GM12878 (cell line): Measurements from ENCODE around the gene SLC25A17. TPM values are rescaled to one million over a fixed set of nuclear protein-coding genes. Genes with fewer than 3 reads are reported as not detected.

ENCODE experiments used
- ATAC-seq: fragments of 200-7000 bp; cut with Tn5 transposase; 3 replicates; pipeline ENCODE4 v1.9.1; 2020; ENCODE audit warnings: mild to moderate bottlenecking, moderate library complexity
- BruUV-seq: library from RNA; stranded (reverse); fragments of 400-500 nt; replicated peaks from 2 replicates; lab custom pipeline; 2021; lab: Mats Ljungman, UMichigan
- CTCF ChIA-PET: fragments of 300-600 bp; sonication (Branson Sonifier 250); formaldehyde crosslinking; extraction: SDS; loops from one replicate; lab custom pipeline; 2021; ENCODE audit warnings: inconsistent platforms; lab: Yijun Ruan, JAX
- POLR2A ChIA-PET: fragments of 350-600 bp; formaldehyde crosslinking; extraction: SDS; loops from one replicate; lab custom pipeline; 2021; ENCODE audit warnings: inconsistent platforms; lab: Charles Lee
- RAD21 ChIA-PET: fragments of 300-600 bp; sonication (Branson Sonifier 250); formaldehyde crosslinking; loops from one replicate; lab custom pipeline; 2023; ENCODE audit warnings: antibody characterized with exemption; ENCODE audit not compliant: unreplicated experiment; lab: Charles Lee
- SMC1A ChIA-PET: fragments of 300-600 bp; sonication (Branson Sonifier 250); formaldehyde crosslinking; loops from one replicate; lab custom pipeline; 2023; ENCODE audit not compliant: unreplicated experiment, uncharacterized antibody; lab: Charles Lee
- DNase-seq: peaks from one replicate; pipeline ENCODE4 v3.0.0-alpha.2; 2011; ENCODE audit warnings: low read depth, low spot score
- FAIRE-seq: peaks from 3 replicates; lab custom pipeline; 2011; peaks lifted over from hg19 to GRCh38; lab: Jason Lieb, UNC
- H2AFZ ChIP-seq: 2 replicates; pipeline ENCODE4 v1.6.0; 2011; ENCODE audit warnings: low read depth, low read length, control low read depth; ENCODE audit not compliant: control insufficient read depth
- H3K27ac ChIP-seq: 2 replicates; pipeline ENCODE4 v1.5.1; 2011; ENCODE audit warnings: control low read depth; ENCODE audit not compliant: control insufficient read depth, insufficient read depth
- H3K27me3 ChIP-seq, 2 experiments: replicated peaks in 1 of 2; 2 replicates each; pipeline versions ENCODE4 v1.6.0 to v1.6.1; 2011; ENCODE audit warnings: low read length in 1 of 2; ENCODE audit not compliant: control insufficient read depth in 2 of 2, insufficient read depth in 2 of 2
- H3K36me3 ChIP-seq, 2 experiments: 2 replicates each; pipeline ENCODE4 v1.5.1; 2011; ENCODE audit warnings: low read length in 1 of 2; ENCODE audit not compliant: control insufficient read depth in 2 of 2, insufficient read depth in 2 of 2
- H3K4me1 ChIP-seq: 2 replicates; pipeline ENCODE4 v1.6.1; 2011; ENCODE audit warnings: mild to moderate bottlenecking, low read length, moderate library complexity, mixed read lengths; ENCODE audit not compliant: control insufficient read depth, insufficient read depth
- H3K4me2 ChIP-seq: 2 replicates; pipeline ENCODE4 v1.6.0; 2011; ENCODE audit warnings: control low read depth; ENCODE audit not compliant: control insufficient read depth, insufficient read depth
- H3K4me3 ChIP-seq: fragments of 200-600 bp; sonication (generic); 2 replicates; pipeline ENCODE4 v1.5.1; 2016
- H3K79me2 ChIP-seq: 2 replicates; pipeline ENCODE4 v1.6.0; 2011; ENCODE audit warnings: low read length; ENCODE audit not compliant: control insufficient read depth, insufficient read depth
- H3K9ac ChIP-seq: 2 replicates; pipeline ENCODE4 v1.8.0; 2011; ENCODE audit warnings: low read length, control low read depth, mixed read lengths; ENCODE audit not compliant: control insufficient read depth, insufficient read depth
- H3K9me3 ChIP-seq: replicated peaks from 3 replicates; pipeline ENCODE4 v1.5.1; 2011; ENCODE audit warnings: mild to moderate bottlenecking, low read length; ENCODE audit not compliant: control insufficient read depth, insufficient read depth
- H4K20me1 ChIP-seq: 2 replicates; pipeline ENCODE4 v1.6.0; 2011; ENCODE audit not compliant: control insufficient read depth, insufficient read depth
- JUND ChIP-seq: IDR thresholded peaks from 2 replicates; pipeline ENCODE4 v1.6.1; 2012; ENCODE audit warnings: low read depth, mild to moderate bottlenecking, low read length, improper control_type of control experiment, moderate library complexity
- MXI1 ChIP-seq: fragments of 150-350 bp; IDR thresholded peaks from 2 replicates; pipeline ENCODE4 v1.6.1; 2011; ENCODE audit warnings: low read depth, mild to moderate bottlenecking, inconsistent platforms, low read length, improper control_type of control experiment
- POU2F2 ChIP-seq: IDR thresholded peaks from 3 replicates; pipeline ENCODE4 v1.6.1; 2011; ENCODE audit warnings: low read depth, mild to moderate bottlenecking, low read length, borderline replicate concordance
- WRNIP1 ChIP-seq: IDR thresholded peaks from 2 replicates; pipeline ENCODE4 v1.6.1; 2011; ENCODE audit warnings: low read depth, low read length, improper control_type of control experiment, borderline replicate concordance
- ZBTB40 ChIP-seq: fragments of 450-650 bp; IDR thresholded peaks from 2 replicates; pipeline ENCODE4 v1.6.1; 2016; ENCODE audit warnings: mild to moderate bottlenecking, moderate library complexity, borderline replicate concordance
- WGBS: methylation state at CpG from one replicate; pipeline ENCODE4 v1.1.6; 2016; ENCODE audit warnings: low lambda C conversion rate; ENCODE audit not compliant: insufficient replicate concordance, insufficient coverage; ENCODE audit errors: missing lambda C conversion rate; 5-methylcytosine and 5-hydroxymethylcytosine counted together
- in situ Hi-C: fragments of 300-500 bp; cut with MboI; formaldehyde crosslinking; loops from 9 replicates; pipeline ENCODE4 v1.14.3; 2018; ENCODE audit warnings: mixed read lengths
- intact Hi-C: fragments of 100-400 bp; cut with micrococcal nuclease; formaldehyde crosslinking; loops from one replicate; pipeline ENCODE4 v1.14.2; 2022; ENCODE audit not compliant: unreplicated experiment
- polyA plus RNA-seq, 11 experiments: library from polyadenylated mRNA; depleted of rRNA in 4 of 11; unstranded in 6 of 11; stranded (reverse) in 5 of 11; fragments of >200 nt; fragmentation: Nextera tagmentation in 4 of 11; fragmentation: Illumina TruSeq in 1 of 11; extraction: Ambion mirVana in 4 of 11; extraction: Trizol in 1 of 11; gene quantifications; 1 replicate in 1 of 11; 2 replicates in 10 of 11; pipeline versions ENCODE4 v1.2.1 to v1.2.3, GENCODE V29; 2011 to 2016; ENCODE audit warnings: inconsistent platforms in 2 of 11, missing spikeins in 2 of 11, low read depth in 1 of 11
- total RNA-seq, 4 experiments: library from RNA; depleted of rRNA in 3 of 4; stranded (reverse); fragments of >200 nt in 3 of 4; fragmentation: Illumina TruSeq in 1 of 4; extraction: Trizol in 1 of 4; gene quantifications; 2 replicates each; pipeline versions ENCODE4 v1.2.1 to v1.2.3, GENCODE V29; 2013 to 2021
- TF ChIP-seq, protein P1 (sequence below): fragments of 450-650 bp; IDR thresholded peaks from 2 replicates; pipeline ENCODE4 v1.6.1; 2017; ENCODE audit warnings: mild to moderate bottlenecking, moderate library complexity

The SLC25A17 gene
- total and polyA plus RNA-seq, 10 of the 15 experiments (the other 5 are each of a cell fraction or from before 2014, with no cell fraction given) = 37.5 to 113 (median 62.3) TPM

GRCh38 chr22:40799008-40799407 is 20.1 kb downstream of the SLC25A17 start:
- no peak overlapping the region for H2AFZ ChIP-seq
- peaks cover 0 to 11% of the 10 kb centered on the region in 2 experiments; a peak in 3 of 4 replicates for H3K36me3 ChIP-seq
- no peak overlapping the region for H3K9ac ChIP-seq
- ChIA-PET POLR2A (interaction anchor here (0.7 kb wide), 1 partner anchor 11 kb away, joined by 4 read pairs; no protein-coding TSS in a partner anchor), CTCF (no interaction called here), SMC1A (interaction anchor here (0.6 kb wide), 1 partner anchor 70 kb away, joined by 3 read pairs; no protein-coding TSS in a partner anchor), RAD21 (no interaction called here)
- no peaks in the 10 kb centered on the region for H4K20me1 ChIP-seq
- no peak for TF ChIP-seq WRNIP1
- TF ChIP-seq JUND = no peak
- no peak overlapping the region for H3K27ac ChIP-seq
- DNase-seq = no peak
- no peak overlapping the region for H3K4me2 ChIP-seq
- in situ Hi-C loops = no loop called here
- no TSS peak for BruUV-seq
- WGBS = 92% methylated on average over 3 of the region's 3 CpGs
- H3K79me2 ChIP-seq = peaks cover 12% of the 10 kb centered on the region
- H3K9me3 ChIP-seq = no peaks in the 10 kb centered on the region
- H3K4me1 ChIP-seq = peaks cover 2% of the 10 kb centered on the region; the same call in 1 of the 2 replicates
- no peak for FAIRE-seq
- no peak overlapping the region for H3K4me3 ChIP-seq
- intact Hi-C loops = no loop called here
- no peaks in the 10 kb centered on the region for H3K27me3 ChIP-seq
- no peak for ATAC-seq

DNA sequence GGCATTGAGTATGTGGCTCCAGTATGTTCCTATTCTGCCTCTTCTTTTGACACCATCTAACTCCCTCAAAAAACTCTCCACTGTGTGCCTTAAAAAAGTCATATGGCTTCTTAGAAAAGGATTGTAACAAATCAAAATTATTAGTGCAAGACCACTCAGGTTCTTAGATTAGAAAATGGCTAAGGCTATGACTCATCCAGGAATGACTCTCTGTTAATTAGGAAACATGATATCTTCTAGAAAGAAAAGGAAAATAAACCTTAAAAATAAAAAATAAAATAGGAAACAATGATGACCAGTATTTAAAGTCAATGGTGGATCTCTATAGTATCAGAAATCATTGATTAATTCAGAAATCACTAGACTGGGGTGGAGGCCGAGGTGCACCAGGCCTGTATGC is 21.7 kb downstream of the SLC25A17 start:
- RAD21 ChIA-PET = no interaction called here
- POLR2A ChIA-PET = interaction anchor here (1.0 kb wide), 1 partner anchor 9 kb away, joined by 3 read pairs; no protein-coding TSS in a partner anchor
- no peak for ATAC-seq
- CTCF ChIA-PET = no interaction called here
- Histone ChIP-seq H4K20me1 (no peaks in the 10 kb centered on the region), H3K4me3 (no peak overlapping the region), H3K4me2 (no peak overlapping the region), H3K4me1 (no peaks in the 10 kb centered on the region), H3K36me3 (peaks cover 0 to 11% of the 10 kb centered on the region in 2 experiments; a peak in 3 of 4 replicates), H2AFZ (no peak overlapping the region), H3K9me3 (no peaks in the 10 kb centered on the region), H3K27me3 (no peaks in the 10 kb centered on the region), H3K27ac (no peak overlapping the region), H3K9ac (no peak overlapping the region), H3K79me2 (peaks cover 7% of the 10 kb centered on the region)
- FAIRE-seq = no peak
- SMC1A ChIA-PET = interaction anchor here (0.7 kb wide), 1 partner anchor 13 kb away, joined by 3 read pairs; no protein-coding TSS in a partner anchor
- no TSS peak for BruUV-seq
- intact Hi-C loops (no loop called here), in situ Hi-C loops (no loop called here)
- DNase-seq = no peak
- WGBS = 94% methylated on average over 1 of the region's 1 CpG
- TF ChIP-seq, protein P1, sequence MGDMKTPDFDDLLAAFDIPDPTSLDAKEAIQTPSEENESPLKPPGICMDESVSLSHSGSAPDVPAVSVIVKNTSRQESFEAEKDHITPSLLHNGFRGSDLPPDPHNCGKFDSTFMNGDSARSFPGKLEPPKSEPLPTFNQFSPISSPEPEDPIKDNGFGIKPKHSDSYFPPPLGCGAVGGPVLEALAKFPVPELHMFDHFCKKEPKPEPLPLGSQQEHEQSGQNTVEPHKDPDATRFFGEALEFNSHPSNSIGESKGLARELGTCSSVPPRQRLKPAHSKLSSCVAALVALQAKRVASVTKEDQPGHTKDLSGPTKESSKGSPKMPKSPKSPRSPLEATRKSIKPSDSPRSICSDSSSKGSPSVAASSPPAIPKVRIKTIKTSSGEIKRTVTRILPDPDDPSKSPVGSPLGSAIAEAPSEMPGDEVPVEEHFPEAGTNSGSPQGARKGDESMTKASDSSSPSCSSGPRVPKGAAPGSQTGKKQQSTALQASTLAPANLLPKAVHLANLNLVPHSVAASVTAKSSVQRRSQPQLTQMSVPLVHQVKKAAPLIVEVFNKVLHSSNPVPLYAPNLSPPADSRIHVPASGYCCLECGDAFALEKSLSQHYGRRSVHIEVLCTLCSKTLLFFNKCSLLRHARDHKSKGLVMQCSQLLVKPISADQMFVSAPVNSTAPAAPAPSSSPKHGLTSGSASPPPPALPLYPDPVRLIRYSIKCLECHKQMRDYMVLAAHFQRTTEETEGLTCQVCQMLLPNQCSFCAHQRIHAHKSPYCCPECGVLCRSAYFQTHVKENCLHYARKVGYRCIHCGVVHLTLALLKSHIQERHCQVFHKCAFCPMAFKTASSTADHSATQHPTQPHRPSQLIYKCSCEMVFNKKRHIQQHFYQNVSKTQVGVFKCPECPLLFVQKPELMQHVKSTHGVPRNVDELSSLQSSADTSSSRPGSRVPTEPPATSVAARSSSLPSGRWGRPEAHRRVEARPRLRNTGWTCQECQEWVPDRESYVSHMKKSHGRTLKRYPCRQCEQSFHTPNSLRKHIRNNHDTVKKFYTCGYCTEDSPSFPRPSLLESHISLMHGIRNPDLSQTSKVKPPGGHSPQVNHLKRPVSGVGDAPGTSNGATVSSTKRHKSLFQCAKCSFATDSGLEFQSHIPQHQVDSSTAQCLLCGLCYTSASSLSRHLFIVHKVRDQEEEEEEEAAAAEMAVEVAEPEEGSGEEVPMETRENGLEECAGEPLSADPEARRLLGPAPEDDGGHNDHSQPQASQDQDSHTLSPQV = no peak
- no peak for TF ChIP-seq POU2F2
- TF ChIP-seq MXI1 = no peak
- no peak for TF ChIP-seq ZBTB40
